Ishikawa (cell line): ENCODE data around the gene C19orf81.

Source experiments
- CEBPB ChIP-seq: IDR thresholded peaks from 2 replicates; pipeline ENCODE4 v1.6.1; 2012
- CREB1 ChIP-seq: IDR thresholded peaks from 2 replicates; pipeline ENCODE4 v1.6.1; 2012; ENCODE audit warnings: low read depth
- EGR1 ChIP-seq: IDR thresholded peaks from 2 replicates; pipeline ENCODE4 v1.6.1; 2012
- EP300 ChIP-seq: IDR thresholded peaks from 2 replicates; pipeline ENCODE4 v1.6.1; 2012; ENCODE audit warnings: borderline replicate concordance
- FOXM1 ChIP-seq: IDR thresholded peaks from 2 replicates; pipeline ENCODE4 v1.6.1; 2012; ENCODE audit warnings: low read depth, borderline replicate concordance
- NFIC ChIP-seq: IDR thresholded peaks from 2 replicates; pipeline ENCODE4 v1.6.1; 2012
- RAD21 ChIP-seq: IDR thresholded peaks from 2 replicates; pipeline ENCODE4 v1.6.1; 2012; ENCODE audit warnings: low read depth
- TCF12 ChIP-seq: IDR thresholded peaks from 2 replicates; pipeline ENCODE4 v1.6.1; 2012; ENCODE audit warnings: low read depth
- TEAD4 ChIP-seq: IDR thresholded peaks from 2 replicates; pipeline ENCODE4 v1.6.1; 2012
- ZBTB7A ChIP-seq: IDR thresholded peaks from 2 replicates; pipeline ENCODE4 v1.6.1; 2012; ENCODE audit warnings: low read depth
- TF ChIP-seq, protein P1 (sequence below): IDR thresholded peaks from 2 replicates; pipeline ENCODE4 v1.6.1; 2012; ENCODE audit warnings: low read depth, mild to moderate bottlenecking
- TF ChIP-seq, protein P2 (sequence below): IDR thresholded peaks from 2 replicates; pipeline ENCODE4 v1.6.1; 2012

C19orf81 gene

DNA sequence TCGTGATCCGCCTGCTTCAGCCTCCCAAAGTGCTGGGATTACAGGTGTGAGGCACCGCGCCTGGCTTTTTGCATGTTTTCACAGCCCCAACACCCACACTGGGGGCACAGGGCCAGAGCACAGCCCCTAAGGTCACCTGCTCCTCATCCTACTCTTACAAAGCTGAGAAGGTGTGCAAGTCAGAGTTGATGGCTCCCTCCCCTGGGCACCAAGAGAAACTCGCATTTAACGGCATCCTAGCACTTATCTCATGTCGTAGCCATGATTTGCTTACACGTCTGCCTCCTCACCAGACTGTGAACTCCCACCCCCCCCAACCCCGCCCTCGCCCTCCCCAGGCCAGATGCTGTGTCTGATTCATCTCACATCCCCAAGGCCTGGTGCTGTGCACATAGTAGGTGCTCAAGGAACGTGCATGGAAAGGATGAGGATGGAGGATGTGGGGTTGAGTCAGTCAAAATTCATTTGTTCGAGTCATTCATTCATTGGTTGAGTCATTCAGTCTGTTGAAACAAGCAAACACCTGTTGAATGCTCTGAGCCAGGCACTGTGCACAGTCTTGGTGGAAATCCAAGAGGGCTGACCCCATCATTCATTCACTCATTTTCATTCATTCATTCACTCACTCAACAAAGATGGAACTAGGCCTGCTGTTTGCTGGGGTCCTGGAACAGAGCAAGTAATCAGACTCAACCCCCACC, 59.1 kb downstream of the C19orf81 start:
- TF ChIP-seq CEBPB (no peak), EP300 (no peak), TEAD4 (no peak), ZBTB7A (no peak), EGR1 (no peak), RAD21 (no peak), FOXM1 (no peak), TCF12 (no peak), NFIC (no peak), CREB1 (no peak)
- TF ChIP-seq, protein P1, sequence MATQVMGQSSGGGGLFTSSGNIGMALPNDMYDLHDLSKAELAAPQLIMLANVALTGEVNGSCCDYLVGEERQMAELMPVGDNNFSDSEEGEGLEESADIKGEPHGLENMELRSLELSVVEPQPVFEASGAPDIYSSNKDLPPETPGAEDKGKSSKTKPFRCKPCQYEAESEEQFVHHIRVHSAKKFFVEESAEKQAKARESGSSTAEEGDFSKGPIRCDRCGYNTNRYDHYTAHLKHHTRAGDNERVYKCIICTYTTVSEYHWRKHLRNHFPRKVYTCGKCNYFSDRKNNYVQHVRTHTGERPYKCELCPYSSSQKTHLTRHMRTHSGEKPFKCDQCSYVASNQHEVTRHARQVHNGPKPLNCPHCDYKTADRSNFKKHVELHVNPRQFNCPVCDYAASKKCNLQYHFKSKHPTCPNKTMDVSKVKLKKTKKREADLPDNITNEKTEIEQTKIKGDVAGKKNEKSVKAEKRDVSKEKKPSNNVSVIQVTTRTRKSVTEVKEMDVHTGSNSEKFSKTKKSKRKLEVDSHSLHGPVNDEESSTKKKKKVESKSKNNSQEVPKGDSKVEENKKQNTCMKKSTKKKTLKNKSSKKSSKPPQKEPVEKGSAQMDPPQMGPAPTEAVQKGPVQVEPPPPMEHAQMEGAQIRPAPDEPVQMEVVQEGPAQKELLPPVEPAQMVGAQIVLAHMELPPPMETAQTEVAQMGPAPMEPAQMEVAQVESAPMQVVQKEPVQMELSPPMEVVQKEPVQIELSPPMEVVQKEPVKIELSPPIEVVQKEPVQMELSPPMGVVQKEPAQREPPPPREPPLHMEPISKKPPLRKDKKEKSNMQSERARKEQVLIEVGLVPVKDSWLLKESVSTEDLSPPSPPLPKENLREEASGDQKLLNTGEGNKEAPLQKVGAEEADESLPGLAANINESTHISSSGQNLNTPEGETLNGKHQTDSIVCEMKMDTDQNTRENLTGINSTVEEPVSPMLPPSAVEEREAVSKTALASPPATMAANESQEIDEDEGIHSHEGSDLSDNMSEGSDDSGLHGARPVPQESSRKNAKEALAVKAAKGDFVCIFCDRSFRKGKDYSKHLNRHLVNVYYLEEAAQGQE = no peak
- TF ChIP-seq, protein P2, sequence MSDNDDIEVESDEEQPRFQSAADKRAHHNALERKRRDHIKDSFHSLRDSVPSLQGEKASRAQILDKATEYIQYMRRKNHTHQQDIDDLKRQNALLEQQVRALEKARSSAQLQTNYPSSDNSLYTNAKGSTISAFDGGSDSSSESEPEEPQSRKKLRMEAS = no peak
